Coronary artery (tissue), 2 donors: Measurements from ENCODE around the gene CDH23.

Experiments
- DNase-seq: peaks from one replicate; pipeline ENCODE4 v3.0.0-alpha.2; 2017; ENCODE audit warnings: low spot score
- H3K27ac ChIP-seq, 2 donors: fragments of 200-600 bp; sonication (generic); one replicate each; pipeline ENCODE4 v1.5.1; 2016 to 2019
- H3K4me3 ChIP-seq: fragments of 200-600 bp; sonication (generic); 2 replicates; pipeline ENCODE4 v1.5.1; 2016; ENCODE audit warnings: mild to moderate bottlenecking, moderate library complexity
- CTCF ChIP-seq: fragments of 200-600 bp; sonication (generic); IDR thresholded peaks from one replicate; pipeline ENCODE4 v1.5.1; 2019; ENCODE audit warnings: antibody characterized with exemption

Gene CDH23

DNA sequence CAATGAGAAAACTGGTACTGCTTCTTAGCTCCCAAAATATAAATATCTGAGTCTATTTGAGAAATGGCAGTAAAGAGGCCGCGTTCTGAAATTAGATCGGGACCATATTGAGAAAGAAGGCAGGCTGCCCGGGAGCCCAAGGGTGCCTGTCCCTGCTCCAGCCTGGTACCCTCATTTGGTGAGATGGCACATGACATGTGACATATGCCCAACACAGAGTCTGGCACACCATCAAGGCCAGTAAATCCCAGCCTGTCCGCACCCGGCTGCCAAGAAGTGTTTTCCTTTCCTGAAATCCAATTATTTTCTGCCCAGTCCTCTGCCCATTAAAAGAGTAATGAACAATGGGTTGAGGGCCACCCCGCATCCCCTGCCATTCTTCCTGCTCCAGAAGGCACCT lies 66.4 kb downstream of the CDH23 start:
- no peak for TF ChIP-seq CTCF

DNA sequence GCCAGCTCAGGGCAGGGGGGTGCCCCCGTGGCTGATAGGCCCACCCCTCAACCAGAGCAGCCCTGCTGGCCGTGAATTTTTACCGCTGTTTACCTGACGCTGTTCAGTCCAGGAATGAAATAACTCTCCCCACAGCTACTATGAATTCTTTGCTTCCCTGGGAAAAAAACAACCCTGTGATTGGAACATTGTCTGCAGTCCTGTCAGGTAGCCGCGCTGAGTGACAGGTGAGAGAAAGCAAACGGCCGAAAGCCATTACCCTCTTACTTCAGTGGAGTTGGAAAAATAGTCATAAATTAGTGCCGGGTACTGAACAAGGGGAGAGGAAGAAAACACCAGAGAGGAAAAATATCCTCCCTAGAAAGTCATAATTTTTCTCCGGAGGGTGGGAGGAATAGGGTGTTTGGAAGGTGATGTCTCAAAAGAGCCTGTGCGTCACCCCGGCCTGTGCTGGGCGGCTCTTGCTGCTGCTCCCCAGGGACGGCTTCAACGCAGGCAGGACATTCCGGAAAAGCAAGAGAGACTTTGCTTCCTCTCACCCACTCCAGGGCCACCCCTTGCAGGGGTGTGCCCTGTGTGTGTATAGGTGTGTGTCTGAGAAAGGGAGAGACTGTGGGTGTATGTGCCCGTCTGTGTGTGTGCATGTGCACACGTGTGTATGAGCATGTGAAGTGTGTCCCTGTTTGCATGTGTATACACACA lies 69.0 kb downstream of the CDH23 start:
- no peak overlapping the region for H3K27ac ChIP-seq
- no peak overlapping the region for H3K4me3 ChIP-seq
- no peak for DNase-seq
- TF ChIP-seq CTCF: no peak

More for the DNA sequence above, 66.4 kb downstream of the CDH23 start:
- no peak for DNase-seq
- Histone ChIP-seq H3K4me3 (no peak overlapping the region), H3K27ac (no peak overlapping the region)

- TF ChIP-seq CTCF: no peak
- Histone ChIP-seq H3K4me3 (no peak overlapping the region), H3K27ac (no peak overlapping the region)
- no peak for DNase-seq
Measured at GRCh38 chr10:71466330-71466729, 69.6 kb downstream of the CDH23 start.

- no peak for DNase-seq
- Histone ChIP-seq H3K4me3 (no peak overlapping the region), H3K27ac (no peak overlapping the region)
- TF ChIP-seq CTCF: no peak
Measured at GRCh38 chr10:71467161-71467560, 70.4 kb downstream of the CDH23 start.

- no peak for DNase-seq
- Histone ChIP-seq H3K4me3 (no peak overlapping the region), H3K27ac (no peak overlapping the region)
Measured at GRCh38 chr10:71467569-71468362, 71.0 kb downstream of the CDH23 start.

DNA sequence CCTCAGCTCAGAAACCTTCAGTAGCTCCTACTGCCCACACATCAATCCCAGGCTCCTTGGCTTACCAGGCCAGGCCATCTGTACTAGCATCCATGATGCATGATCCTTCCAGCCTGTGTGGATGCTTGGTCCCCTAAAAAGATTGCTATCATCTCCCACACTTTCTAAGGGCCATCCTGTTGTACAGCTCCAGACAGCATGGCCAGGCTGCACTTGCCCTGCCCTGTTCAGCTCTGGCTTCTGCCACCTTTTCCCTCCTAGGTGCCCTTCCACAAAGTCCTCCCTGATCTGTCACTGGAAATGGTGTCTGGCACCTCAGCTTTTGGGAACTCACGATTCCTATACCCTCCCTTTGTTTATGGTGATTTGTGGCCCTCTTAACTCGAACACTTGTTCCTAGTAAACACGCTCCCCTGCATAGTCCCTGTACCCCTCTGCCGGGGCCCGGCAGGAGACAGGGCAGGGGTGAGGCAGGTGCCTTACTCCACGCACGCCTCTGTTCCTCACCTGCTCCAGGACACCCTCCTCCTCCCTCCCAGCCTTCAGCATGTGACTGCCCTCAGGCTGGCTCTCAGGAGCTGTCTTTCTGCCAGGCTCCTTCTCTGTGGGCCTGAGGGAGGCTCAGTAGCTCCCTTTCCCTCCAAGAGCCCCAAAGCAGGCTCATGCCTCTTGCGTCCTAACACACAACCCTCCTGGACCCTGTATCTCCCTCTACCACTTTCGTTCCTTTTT lies 71.8 kb downstream of the CDH23 start:
- DNase-seq: no peak
- TF ChIP-seq CTCF: no peak
- Histone ChIP-seq H3K27ac (no peak overlapping the region), H3K4me3 (no peak overlapping the region)

More at GRCh38 chr10:71467569-71468362, 71.0 kb downstream of the CDH23 start:
- no peak for TF ChIP-seq CTCF
